Muscle of arm (tissue), 14 donors: ENCODE measurements around the gene CREB3L1. TPM values are rescaled to one million over a fixed set of nuclear protein-coding genes. Genes with fewer than 3 reads are reported as not detected.

ENCODE experiments used
- DNase-seq: peaks from one replicate; pipeline ENCODE4 v3.0.0-alpha.2; 2013
- long read RNA-seq, 11 donors: transcript quantifications; one replicate each; lab custom pipeline, GENCODE V29; 2026
- polyA plus RNA-seq, 12 donors: library from polyadenylated mRNA; unstranded; fragments of 120-200 nt; gene quantifications; one replicate each; pipeline ENCODE4 v1.2.1, GENCODE V29; 2013; ENCODE audit not compliant: insufficient read length in 12 of 12

The CREB3L1 gene, protein sequence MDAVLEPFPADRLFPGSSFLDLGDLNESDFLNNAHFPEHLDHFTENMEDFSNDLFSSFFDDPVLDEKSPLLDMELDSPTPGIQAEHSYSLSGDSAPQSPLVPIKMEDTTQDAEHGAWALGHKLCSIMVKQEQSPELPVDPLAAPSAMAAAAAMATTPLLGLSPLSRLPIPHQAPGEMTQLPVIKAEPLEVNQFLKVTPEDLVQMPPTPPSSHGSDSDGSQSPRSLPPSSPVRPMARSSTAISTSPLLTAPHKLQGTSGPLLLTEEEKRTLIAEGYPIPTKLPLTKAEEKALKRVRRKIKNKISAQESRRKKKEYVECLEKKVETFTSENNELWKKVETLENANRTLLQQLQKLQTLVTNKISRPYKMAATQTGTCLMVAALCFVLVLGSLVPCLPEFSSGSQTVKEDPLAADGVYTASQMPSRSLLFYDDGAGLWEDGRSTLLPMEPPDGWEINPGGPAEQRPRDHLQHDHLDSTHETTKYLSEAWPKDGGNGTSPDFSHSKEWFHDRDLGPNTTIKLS
- 10 to 100 TPM in 11 of 12 donors, not detected in 1; 32.4 to 75.3 (median 47.2) TPM for polyA plus RNA-seq
- long read RNA-seq, donor 1, transcript CREB3L1-206 (12 exons, 2,687 nt) = major isoform, 17 of 56 reads
- long read RNA-seq, donor 1, partial matches to known transcripts = 37 of 56 reads
- long read RNA-seq, donor 1, other reads (novel, unspliced or antisense) = 0 of 56 reads
- long read RNA-seq, donor 2, partial matches to known transcripts = 0 of 4 reads
- long read RNA-seq, donor 2, other reads (novel, unspliced or antisense) = 0 of 4 reads
- long read RNA-seq, donor 3, partial matches to known transcripts = 0 of 4 reads
- long read RNA-seq, donor 3, other reads (novel, unspliced or antisense) = 0 of 4 reads
- long read RNA-seq, donor 4, partial matches to known transcripts = 0 of 3 reads
- long read RNA-seq, donor 4, other reads (novel, unspliced or antisense) = 0 of 3 reads
- long read RNA-seq, donor 5 = 0 reads
- long read RNA-seq, donor 6, transcript CREB3L1-206 (12 exons, 2,687 nt) = major isoform, 6 of 6 reads
- long read RNA-seq, donor 6, partial matches to known transcripts = 0 of 6 reads
- long read RNA-seq, donor 6, other reads (novel, unspliced or antisense) = 0 of 6 reads
- long read RNA-seq, donor 7, partial matches to known transcripts = 7 of 10 reads
- long read RNA-seq, donor 7, other reads (novel, unspliced or antisense) = 0 of 10 reads
- long read RNA-seq, donor 8, transcript CREB3L1-206 (12 exons, 2,687 nt) = major isoform, 14 of 27 reads
- long read RNA-seq, donor 8, partial matches to known transcripts = 12 of 27 reads
- long read RNA-seq, donor 8, other reads (novel, unspliced or antisense) = 0 of 27 reads
- long read RNA-seq, donor 9, transcript CREB3L1-206 (12 exons, 2,687 nt) = major isoform, 9 of 21 reads
- long read RNA-seq, donor 9, partial matches to known transcripts = 12 of 21 reads
- long read RNA-seq, donor 9, other reads (novel, unspliced or antisense) = 0 of 21 reads
- long read RNA-seq, donor 10, transcript CREB3L1-206 (12 exons, 2,687 nt) = major isoform, 10 of 12 reads
- long read RNA-seq, donor 10, partial matches to known transcripts = 0 of 12 reads
- long read RNA-seq, donor 10, other reads (novel, unspliced or antisense) = 0 of 12 reads
- long read RNA-seq, donor 11, transcript CREB3L1-206 (12 exons, 2,687 nt) = major isoform, 13 of 46 reads
- long read RNA-seq, donor 11, partial matches to known transcripts = 31 of 46 reads
- long read RNA-seq, donor 11, other reads (novel, unspliced or antisense) = 0 of 46 reads

DNA sequence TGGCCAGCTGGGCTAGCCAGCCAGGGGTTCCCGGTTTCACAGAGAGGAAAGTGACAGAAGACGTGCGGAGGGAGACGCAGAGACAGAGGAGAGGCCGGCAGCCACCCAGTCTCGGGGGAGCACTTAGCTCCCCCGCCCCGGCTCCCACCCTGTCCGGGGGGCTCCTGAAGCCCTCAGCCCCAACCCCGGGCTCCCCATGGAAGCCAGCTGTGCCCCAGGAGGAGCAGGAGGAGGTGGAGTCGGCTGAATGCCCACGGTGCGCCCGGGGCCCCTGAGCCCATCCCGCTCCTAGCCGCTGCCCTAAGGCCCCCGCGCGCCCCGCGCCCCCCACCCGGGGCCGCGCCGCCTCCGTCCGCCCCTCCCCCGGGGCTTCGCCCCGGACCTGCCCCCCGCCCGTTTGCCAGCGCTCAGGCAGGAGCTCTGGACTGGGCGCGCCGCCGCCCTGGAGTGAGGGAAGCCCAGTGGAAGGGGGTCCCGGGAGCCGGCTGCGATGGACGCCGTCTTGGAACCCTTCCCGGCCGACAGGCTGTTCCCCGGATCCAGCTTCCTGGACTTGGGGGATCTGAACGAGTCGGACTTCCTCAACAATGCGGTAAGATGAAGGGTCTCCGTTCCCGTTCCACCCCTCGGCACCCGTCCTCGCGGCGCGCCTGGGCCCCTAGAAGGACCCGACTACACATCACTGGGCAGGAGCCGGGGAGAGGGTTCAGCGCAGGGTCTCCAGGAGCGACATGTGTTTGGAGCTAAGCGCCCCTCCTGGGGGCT is at the start of gene CREB3L1:
TSS of gene CREB3L1 (plus strand) at position 41 of the 765 bp plus-strand sequence. CDS start at position 491, 450 bp downstream.
- DNase-seq = peak; percentile 56

DNA sequence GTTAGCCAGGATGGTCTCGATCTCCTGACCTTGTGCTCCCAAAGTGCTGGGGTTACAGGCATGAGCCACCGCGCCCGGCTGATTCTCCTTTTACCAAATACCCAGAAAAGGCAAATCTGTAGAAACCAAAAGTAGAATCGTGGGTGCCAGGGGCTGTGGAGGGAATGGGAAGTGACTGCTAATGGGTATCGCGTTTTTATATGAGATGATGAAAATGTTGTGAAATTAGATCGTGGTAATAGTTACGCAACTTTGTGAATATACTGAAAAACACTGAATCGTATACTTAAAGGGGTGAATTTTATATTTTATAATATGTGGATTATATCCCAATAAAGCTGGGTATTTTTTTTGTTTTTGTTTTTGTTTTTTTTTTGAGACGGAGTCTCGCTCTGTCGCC is 48.2 kb upstream of the CREB3L1 start:
- no peak for DNase-seq

DNA sequence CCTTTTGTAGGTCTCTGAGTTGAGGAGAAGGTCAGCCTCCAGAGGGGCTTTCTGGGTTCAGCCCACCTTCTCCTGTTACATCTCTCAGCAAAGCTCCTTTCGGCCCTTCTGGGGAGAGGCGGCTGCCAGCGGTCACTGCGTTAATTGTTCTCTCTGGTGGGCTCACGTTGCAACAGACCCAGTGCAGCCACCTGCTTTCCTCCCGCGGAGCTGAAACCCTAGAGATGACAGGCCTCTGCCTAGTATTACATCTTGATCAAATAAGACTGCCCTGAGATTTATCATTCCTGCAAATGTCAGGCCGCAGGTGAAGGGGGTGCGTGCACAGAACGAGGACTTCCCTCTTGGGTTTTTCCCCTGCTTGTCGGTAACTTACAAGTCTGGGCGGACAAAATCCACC is 43.2 kb upstream of the CREB3L1 start:
- no peak for DNase-seq

DNA sequence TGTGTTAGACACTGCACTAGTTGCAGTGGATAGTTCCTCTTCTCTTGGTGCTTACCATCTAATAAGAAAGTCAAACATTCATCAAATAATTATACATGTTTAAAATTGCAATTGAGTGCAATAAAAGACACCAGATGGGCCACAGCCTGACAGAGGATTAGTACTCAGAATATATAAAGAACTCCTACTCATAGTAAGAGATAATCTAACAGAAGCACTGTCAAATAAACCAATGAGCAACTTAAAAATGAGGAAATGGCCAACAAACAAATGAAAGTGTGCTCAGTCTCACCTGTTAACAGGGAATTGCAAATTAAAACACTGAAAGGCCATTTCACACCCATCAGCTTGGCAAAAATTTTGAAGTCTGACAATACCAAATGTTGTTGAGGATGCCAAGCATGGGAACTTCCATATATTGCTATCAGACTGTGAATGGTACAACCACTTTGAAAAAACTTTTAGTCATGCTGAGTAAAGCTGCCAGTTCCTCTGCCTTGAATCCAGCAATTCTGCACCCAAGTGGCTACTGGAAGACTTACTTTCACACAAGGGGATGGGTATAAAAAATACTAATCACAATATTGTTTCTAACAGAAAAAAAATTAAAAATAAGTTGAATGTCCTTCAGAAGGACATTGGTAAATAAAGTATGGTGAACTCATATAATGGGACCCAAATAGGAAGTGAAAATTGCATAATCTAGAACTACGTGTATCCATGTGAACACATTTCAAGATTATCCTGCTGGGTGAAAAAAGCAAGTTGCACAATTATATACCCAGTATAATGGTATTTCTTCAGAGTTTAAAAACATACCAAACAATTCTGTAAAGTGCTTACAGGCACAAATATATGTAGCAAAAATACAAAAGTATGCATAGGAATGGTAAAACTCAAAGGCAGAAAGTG is 41.4 kb upstream of the CREB3L1 start:
- DNase-seq = no peak

DNA sequence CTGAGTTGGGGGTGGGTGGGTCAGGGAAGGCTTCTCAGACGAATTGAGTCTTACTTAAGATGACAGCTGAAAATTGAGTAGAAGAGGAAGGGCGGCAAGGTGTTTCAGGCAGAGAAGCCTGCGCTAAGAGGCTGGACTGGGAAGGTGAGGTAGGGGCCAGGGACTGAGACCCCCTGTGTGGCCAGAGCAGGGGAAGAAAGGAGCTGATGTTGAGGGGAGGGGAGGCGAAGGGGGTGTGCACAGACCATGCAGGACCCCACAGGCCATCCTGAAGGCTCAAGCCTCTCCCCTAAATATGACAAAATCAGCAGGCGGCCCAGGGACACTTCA is 40.6 kb upstream of the CREB3L1 start:
- no peak for DNase-seq

DNA sequence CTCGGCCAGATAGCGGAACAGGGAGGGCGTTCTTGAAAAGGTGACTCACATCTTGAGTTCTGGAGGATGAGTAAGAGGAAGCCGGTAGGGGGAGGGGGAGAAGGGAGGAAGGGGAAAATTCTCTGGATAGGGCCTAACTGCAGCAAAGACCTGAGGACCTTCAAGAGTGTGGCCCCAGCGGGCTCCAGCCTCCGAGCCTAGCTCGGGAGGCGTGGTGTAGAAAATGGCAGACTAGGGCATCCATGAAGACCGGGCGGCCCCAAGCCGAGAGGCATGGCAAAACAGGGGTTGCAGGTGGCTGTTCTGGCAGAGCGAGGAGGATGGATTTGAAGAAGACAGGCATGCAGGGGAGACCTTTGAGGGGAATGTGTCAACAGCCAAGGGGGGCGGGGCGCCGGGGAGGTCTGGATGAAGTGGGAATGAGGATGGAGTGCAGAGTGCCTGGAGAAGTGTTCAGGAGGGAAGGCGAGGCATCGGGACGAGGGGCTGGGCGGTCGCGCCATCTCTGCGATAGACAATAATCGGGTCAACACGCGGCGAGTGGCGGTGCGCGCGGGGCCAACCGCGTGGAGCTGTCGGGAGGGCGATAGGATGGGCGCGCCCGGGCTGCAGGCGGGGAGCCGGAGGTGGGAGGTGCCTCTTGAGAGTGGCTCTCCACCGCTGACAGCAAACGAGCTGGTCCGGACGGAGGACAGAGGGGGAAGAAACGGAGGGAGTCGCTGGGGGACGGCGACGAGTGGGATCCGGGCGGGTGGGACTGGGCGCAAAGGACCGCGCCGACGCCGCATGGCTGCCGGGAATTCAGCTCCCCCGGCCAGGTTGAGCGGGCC is 40.0 kb upstream of the CREB3L1 start:
- DNase-seq = peak; percentile 43

DNA sequence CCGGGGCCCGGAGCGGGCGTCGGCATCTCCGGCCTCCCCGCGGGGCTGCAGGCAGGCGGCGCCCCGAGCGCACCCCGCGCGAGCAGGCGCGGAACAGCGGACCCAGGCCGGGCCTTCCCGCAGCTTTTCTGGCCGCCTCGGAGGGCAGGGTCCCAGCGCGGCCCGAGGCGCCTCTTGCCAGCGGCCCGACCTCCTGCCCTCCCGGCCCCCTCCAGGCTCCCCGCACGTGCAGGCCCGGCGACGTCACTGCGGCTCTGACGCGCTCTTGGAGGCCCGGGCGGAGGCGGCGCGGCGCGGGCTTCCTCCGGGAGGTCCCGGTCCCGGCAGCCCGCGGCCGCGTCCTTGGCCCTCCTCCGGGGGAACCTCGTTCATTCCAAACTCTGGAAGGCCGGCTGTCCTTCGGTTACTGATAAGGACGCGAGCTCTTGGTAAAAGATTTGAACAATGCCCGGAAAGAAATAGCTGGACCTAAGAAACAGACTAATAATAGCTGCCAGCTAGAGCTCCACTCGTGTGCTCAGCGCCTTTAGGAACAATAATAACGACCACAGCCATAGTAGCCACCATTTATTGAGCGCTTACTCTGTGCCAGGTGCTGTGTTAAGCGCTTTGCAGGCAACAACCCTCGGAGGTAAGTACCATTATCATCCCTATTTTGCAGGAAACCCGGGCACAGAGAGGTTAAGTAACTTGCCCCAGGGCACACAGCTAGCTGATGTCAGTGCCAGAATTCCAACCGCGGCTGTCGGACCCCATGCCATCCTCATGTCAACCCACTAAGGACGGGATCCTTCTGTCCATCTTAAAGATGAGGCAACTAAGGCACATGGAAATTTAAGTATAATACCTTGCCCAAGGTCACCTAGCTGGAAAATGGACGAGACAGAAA is 39.1 kb upstream of the CREB3L1 start:
- DNase-seq = peak; percentile 43

DNA sequence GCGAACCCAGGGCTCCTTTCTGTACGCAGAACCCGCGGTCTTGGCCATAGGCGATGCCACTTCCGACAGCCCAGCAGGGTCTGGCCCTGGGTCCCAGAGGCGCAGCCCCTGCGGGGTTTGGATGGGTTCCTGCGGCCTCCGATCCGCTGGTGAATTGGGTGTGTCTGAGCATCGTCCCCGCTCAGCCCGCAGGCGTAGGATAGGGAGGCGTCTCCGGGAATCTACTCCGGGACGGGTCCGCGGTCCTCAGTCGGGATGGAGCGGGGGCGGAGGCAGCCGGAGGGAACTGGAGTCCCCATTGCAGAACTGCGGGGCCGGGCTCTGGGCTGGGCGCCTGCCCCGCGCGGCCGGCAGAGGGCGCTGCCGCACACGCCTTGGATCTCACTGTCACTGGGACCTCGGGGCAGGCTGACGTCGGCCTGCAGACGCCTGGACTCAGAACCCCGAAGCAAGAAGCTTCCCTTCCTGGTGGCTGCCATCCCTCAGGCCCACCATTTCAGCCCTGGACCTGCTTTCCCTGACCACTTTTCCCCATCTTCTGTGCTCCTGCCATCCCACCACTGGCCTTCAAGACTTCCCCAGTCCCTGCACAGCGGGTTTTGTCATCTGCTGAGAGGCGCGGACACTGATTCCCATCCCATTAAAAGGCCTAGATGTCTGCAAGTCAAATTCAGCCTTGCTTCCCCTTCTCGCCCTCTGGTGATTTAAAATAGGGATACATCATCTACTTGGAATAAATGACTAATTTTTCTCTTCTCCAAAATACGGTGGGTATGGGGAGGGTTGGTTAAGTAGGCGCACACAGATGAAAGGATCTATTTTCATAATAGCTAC is 38.3 kb upstream of the CREB3L1 start:
- DNase-seq = peak; percentile 88

DNA sequence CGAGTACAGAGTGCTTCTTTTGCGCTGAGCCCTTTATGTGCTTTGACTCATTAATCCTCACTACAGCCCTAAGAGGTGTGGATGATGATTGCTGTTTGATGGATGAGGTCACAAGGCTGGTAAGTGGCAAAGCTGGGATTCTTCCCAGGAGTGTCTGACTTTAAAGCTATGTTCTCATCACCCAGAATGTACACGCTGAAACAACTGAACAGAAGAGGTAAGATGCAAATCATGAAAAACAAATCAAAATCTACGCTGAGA is 37.7 kb upstream of the CREB3L1 start:
- no peak for DNase-seq

DNA sequence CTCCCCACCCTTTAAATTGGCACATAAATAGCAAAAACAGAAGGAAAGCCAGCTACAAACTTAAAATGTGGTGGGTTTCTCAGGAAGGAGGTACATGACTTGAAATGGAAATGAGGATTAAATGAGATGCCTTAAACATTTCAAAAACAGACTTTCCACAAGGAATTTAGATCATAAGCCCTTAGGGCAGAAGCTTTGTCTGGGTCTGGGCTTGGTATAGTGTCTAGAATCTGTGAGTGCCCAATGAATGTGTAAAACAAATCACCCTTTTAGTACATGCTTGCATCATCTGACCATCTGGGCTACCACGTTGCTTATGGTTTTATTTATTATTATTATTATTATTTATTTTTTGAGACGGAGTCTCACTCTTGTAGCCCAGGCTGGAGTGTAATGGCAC is 37.1 kb upstream of the CREB3L1 start:
- no peak for DNase-seq

DNA sequence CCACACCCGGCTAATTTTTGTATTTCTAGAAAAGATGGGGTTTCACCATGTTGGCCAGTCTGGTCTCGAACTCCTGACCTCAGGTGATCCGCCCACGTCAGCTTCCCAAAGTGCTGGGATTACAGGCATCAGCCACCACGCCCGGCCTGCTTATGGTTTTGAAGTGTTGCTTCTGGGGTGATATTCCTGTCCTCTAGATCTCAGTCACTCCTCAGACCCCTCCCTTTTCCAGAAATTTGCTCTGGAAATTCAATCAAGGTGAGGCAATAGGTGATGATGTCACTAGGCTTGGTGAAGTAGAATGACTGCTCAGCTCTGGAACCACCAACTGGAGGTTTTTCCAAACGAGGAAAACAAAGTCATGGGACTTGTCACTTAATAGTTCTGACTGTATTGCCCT is 36.6 kb upstream of the CREB3L1 start:
- DNase-seq = no peak

DNA sequence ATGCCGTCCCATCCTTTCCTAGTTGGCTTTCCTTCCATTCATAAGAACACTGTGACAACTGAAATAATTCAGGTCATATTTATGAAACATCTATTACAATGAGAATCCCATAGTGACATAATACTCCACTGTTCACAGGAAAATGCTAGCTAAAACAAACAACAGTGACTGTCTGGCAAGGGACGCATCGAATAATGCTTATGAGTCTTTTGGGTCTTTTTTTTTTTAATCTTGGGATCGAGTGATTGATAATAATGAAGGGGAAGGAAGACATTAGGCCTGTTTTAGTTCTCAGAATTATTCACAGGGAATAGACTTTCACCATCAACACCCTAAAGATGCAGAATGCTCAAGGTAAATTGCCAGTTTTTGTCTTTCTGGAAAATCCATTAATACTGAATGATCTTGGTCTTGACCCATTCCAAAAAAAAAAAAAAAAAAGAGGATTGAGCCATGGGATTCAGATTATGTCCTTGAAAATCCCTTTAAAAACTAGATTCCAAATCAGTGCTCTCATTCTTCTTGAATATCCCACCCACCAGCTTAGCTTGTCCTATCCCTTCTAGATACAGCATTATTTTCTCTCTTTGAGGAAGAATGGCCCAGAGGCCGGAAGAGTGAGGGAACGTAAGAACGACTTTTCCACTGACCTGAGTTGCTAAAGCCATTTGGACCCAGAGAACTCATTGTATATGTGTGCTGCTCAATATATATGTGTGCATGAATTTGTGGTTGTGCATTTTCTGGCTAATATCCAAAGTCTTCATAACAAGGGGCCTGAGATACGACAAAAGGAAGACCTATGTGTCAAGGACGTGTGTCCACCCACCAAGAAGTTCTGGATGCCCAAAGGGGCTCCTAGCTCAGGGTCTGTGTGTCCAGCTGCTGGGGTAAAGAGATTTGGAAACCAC is 35.2 kb upstream of the CREB3L1 start:
- DNase-seq = peak; percentile 71

DNA sequence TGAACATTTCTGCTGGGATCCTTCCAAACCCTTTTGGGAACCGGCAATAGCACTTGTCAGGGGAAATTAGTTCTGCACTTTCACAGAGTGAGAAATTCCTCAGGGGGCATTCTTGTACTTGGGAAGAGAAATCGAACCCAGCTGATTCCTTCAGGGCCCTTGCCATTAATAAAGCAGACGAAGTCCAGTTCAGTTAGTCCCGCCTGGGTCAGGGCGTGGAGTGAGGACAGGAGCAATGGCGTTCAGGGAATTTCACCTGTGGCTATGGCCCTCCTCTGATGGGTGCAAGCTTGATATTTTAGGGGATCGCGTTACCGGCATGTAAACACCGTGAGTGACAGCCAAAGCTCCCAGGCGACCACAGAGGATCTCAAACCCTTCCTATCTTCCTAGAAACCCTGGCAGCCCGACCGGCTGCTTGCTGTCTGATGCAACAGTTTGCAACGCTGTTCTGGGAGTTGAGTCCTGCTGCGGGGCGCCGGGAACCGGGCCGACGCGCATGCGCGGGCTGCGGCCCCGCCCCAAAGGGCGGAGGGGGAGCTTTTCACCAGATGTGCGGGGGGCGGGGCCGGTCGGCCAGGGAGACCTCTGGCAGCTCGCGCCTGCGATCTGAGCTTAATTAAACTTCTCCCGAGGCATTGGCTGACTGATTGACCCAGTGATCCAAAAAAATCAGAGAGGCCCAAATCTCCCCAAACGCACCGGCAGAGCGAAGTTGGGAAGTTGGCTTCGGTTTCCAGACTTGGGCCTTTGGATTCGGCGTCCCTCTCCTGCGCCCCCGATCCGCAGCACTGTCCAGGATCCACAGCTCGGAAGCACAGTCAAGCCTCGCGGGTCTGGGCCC is 34.3 kb upstream of the CREB3L1 start:
- peak; percentile 97 for DNase-seq

DNA sequence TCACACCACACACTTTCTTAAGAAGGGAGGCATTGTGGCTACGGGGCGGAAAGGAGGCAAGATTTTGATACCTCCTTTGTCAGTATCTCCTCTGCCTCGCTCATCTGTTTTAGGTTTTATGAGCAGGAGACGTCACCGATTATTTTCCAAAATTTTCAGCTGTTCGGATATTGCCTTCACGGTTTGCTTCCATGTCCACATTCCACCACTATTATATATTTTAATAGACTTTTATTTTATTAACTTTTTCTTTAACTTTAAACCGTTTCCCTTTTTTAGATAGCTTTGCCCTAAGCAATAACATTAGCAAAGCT is 33.7 kb upstream of the CREB3L1 start:
- DNase-seq = no peak

DNA sequence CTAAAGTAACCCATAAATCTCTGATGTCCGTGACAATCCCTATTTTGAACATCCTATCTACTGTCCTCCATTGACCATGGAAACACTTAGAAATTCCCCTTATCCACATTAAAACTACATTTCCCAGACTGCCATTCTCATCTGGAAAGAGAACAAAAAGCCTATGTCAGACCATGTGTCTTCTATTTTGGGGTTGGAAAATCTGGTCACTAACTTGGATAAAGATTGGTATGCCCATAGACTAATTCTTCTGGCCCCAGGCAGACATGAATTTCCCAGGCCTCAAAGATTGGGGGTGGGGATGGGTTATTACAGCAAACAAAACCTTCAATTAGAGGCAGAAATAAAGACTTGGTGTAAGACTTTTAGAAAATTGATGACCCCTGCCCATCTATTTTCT is 30.9 kb upstream of the CREB3L1 start:
- DNase-seq = peak; percentile 48
